Stimulated activated CD4-positive, alpha-beta T cell treated with anti-CD3 and anti-CD28 coated beads, Interleukin-1b, Interleukin-23, amount 100 ng/mL, for 1 hour (primary cell): Measurements from ENCODE around the gene SLC26A3.
"Not testable (repeated sequence)": the region's sequence is repeated elsewhere in the genome, so short reads cannot be mapped to it uniquely, and the experiment has no call there.

Experiments used
- DNase-seq, 2 donors: peaks; one replicate each; pipeline ENCODE4 v3.0.0-alpha.2; 2020; ENCODE audit warnings: low read depth in 2 of 2

SLC26A3 gene

DNA sequence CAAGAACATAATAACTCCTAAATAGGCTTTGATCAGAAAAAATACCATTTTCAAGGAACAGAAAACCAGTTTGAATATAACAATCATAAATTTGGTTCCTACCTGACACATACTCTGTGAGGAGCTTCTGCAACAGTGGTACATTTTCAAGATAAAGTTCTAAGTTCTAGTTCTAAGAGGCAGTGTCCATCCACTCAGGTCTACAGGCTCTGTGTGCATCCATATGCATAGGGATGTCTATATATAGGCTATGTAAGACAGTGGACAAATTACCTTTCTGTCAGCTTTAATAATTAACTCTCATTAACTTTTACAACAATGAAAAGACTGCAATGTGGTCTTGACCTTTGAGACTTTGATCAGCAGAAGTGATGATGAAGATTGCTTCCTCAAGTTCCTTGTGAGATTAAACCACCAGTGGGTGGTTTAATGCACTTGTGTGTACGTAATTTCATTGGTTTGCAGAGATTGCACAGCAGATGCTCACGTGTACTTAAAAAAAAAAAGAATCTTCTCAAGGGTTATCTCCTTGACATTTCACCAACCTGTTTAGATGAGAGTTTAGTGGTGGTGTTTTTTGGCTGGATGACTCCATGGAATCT, at the start of gene SLC26A3:
TSS of gene SLC26A3 (minus strand) at position 215 of the 602 bp plus-strand sequence. CDS start 8,714 bp downstream, outside the sequence.
- DNase-seq, result no peak

DNA sequence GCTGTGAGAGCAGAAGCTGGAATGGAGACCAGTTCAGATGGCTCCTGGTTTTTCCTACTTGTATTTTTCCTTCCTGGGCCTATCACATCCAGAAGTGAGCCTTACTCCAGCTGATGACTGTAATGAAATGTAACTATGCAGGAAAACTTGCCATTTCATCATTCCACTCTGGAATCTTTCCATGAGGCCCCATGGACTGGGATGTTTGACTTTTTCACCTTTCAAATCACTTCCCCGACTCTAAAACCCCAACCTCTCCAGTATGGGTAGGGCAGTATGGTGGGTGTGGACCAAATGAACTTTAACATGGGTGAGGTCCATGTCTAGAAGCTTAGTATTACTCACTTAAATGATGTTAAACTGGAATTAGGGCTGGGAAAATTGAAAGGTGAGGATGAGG, 47.6 kb upstream of the SLC26A3 start:
- no peak for DNase-seq

- DNase-seq, result no peak
These were observed 47.2 kb upstream of the SLC26A3 start for GRCh38 chr7:107850216-107850615.

GRCh38 chr7:107848211-107848610, 45.2 kb upstream of the SLC26A3 start:
- DNase-seq, result not testable (repeated sequence)

- not testable (repeated sequence) for DNase-seq
These were observed 44.8 kb upstream of the SLC26A3 start for GRCh38 chr7:107847836-107848175.

GRCh38 chr7:107847168-107847835, 44.3 kb upstream of the SLC26A3 start:
- DNase-seq, result no peak

GRCh38 chr7:107846324-107846723, 43.3 kb upstream of the SLC26A3 start:
- DNase-seq, result no peak

- DNase-seq, result no peak
These were observed 40.2 kb upstream of the SLC26A3 start for GRCh38 chr7:107843184-107843583.

DNA sequence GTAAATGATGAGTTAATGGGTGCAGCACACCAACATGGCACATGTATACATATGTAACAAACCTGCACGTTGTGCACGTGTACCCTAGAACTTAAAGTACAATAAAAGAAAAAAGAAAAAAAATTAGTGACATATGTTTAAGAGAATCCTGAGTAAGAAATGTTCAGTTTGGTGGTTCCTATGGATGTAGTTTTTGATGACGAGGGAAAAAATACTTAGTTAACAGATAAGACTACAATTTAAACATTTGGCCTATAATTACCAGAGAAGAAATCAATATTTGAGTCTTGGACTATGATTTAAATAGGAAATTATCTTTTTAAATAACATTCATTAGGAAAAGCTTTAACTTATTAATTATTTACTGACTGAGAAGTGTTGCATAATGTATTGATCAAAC, 39.2 kb upstream of the SLC26A3 start:
- no peak for DNase-seq

- no peak for DNase-seq
These were observed 36.0 kb upstream of the SLC26A3 start for GRCh38 chr7:107838816-107839565.

- no peak for DNase-seq
These were observed 35.1 kb upstream of the SLC26A3 start for GRCh38 chr7:107838024-107838601.

GRCh38 chr7:107837145-107837512, 34.1 kb upstream of the SLC26A3 start:
- DNase-seq, result no peak

GRCh38 chr7:107836237-107837144, 33.5 kb upstream of the SLC26A3 start:
- DNase-seq, result no peak

GRCh38 chr7:107834401-107834800, 31.4 kb upstream of the SLC26A3 start:
- DNase-seq, result no peak

DNA sequence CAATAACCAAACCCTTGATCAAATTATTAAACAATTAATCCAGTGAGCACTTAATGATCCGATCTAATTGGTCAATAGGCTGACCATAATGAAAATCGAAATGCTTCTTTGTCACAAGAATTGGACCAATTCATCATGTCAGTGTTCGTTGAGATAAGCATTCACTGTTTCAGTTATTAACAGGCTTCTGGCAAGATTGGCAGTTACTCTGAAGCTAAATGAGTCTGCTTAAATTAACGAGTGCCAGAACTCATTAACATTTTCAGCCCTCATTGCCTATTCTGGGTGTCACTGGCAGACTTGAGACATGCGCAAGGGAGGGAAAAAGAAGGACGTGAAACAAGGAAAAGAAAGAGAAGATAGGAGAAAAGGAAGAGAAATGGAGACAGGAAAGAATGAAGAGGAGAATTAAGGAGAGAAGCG, 30.7 kb upstream of the SLC26A3 start:
- no peak for DNase-seq

- DNase-seq, result no peak
These were observed 27.4 kb upstream of the SLC26A3 start for GRCh38 chr7:107830420-107830819.

GRCh38 chr7:107828540-107828939, 25.5 kb upstream of the SLC26A3 start:
- DNase-seq, result no peak

- no peak for DNase-seq
These were observed 24.5 kb upstream of the SLC26A3 start for GRCh38 chr7:107827501-107827900.

- DNase-seq, result no peak
These were observed 23.4 kb upstream of the SLC26A3 start for GRCh38 chr7:107826451-107826850.

DNA sequence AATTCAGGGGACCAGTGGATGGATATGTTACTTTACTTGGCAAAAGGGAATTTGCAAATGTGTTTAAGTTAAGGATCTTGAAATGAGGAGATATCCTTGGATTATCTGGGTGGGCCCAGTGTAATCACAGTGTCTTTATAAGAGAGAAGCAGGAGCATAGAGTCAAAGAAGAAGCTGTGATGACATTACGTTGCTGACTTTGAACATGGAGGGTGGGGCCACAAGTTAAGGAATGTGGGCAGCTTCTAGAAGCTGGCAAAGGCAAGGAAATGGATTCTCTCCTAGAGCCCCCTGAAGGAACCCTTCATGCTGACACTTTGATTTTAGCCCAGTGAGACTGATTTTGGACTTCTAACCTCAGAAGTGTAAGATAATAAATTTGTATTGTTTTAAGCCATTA, 21.8 kb upstream of the SLC26A3 start:
- DNase-seq, result no peak

- DNase-seq, result no peak
These were observed 15.6 kb upstream of the SLC26A3 start for GRCh38 chr7:107818622-107819021.
